Measurements from ENCODE around the gene COL8A2. TPM values are rescaled to one million over a fixed set of nuclear protein-coding genes. Genes with fewer than 3 reads are reported as not detected.
A peak's percentile ranks its signal among the peaks of the same experiment; 100 is the strongest.

The COL8A2 gene
- total and polyA plus RNA-seq, 2 of the 4 experiments (the other 2 are of a cell fraction) = 0.54 to 1.1 TPM

DNA sequence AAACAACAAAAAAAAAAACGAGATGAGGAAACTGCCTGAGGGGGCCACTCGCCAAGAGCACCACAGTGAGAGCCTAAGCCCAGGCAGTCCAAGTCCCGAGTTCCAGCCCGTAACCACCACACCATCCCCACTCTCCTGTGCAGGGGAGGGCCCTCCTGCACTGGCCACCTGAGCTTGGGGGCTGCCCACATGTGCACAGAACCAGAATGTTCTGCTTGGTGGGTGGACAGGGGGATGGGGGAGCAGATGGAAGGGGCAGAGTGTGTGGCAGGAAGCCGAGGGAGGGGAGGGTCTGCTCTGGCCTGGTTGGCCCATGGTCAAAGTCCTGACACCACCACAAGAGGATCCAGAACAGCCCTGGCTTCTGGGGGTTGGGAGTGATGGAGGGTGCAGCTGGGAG is 18.8 kb downstream of the COL8A2 start:
- H2BK120ac ChIP-seq (ENCODE audit: low read depth, low read length) = no peak overlapping the region
- intact Hi-C loops (cut with micrococcal nuclease) (loop anchor here (10.0 kb wide), 1 partner anchor 109 kb away; no protein-coding TSS in a partner anchor), in situ Hi-C loops (cut with MboI; ENCODE audit: low sequenced_read_pairs) (loop anchor here (5.0 to 25.0 kb wide), 2 partner anchors 181 to 306 kb away; no protein-coding TSS in a partner anchor), dilution Hi-C loops (cut with HindIII; ENCODE audit: low sequenced_read_pairs, unreplicated experiment) (no loop called here)
- no peak overlapping the region for H3K56ac ChIP-seq (ENCODE audit: extremely low read depth, insufficient read depth, low read length)
- H3K27ac ChIP-seq (ENCODE audit: insufficient read depth, low read length) = no peak overlapping the region
- BruUV-seq (replicated peaks) = no TSS peak
- H4K20me1 ChIP-seq (ENCODE audit: insufficient read depth, low read length) = no peaks in the 10 kb centered on the region
- no peak overlapping the region for H4K8ac ChIP-seq (ENCODE audit: low read depth in 2 of 2, low read length in 2 of 2)
- no peak overlapping the region for H4K91ac ChIP-seq (ENCODE audit: insufficient read depth, low read depth, low read length)
- ChIA-PET POLR2A (ENCODE audit: unreplicated experiment) (no interaction called here), CTCF (interaction anchor here (0.7 to 1.8 kb wide), 2 partner anchors 28 to 54 kb away, joined by 4 to 6 read pairs; no protein-coding TSS in a partner anchor)
- H3K9ac ChIP-seq (ENCODE audit: low read depth, low read length) = no peak overlapping the region
- WGBS, 2 experiments (ENCODE audit: extremely low coverage in 2 of 2, insufficient read length in 1 of 2) = 33% methylated on average over 1 of the region's 5 CpGs; no CpG with 5 or more reads in 1 of the 2 experiments
- no peak overlapping the region for H3K23ac ChIP-seq (ENCODE audit: low read depth, low read length)
- no peak overlapping the region for H2BK20ac ChIP-seq (ENCODE audit: low read depth, low read length)
- H3K18ac ChIP-seq (ENCODE audit: low read depth, low read length) = no peak overlapping the region
- H3K4me2 ChIP-seq (ENCODE audit: low read depth, low read length) = no peak overlapping the region
- no peaks in the 10 kb centered on the region for H3K27me3 ChIP-seq (ENCODE audit: control insufficient read depth, insufficient read depth, low read length)
- no peak overlapping the region for H2AK5ac ChIP-seq (ENCODE audit: low read depth, low read length)
- no peak for TF ChIP-seq RFX5 (IDR thresholded peaks at IDR 0.05; ENCODE audit: low read depth, low read length)
- TF ChIP-seq CEBPB (IDR thresholded peaks at IDR 0.05; ENCODE audit: low read depth, low read length) = no peak
- TF ChIP-seq FOS (IDR thresholded peaks at IDR 0.05; ENCODE audit: low read depth, low read length) = no peak
- no peak for TF ChIP-seq MAFK (IDR thresholded peaks at IDR 0.05; ENCODE audit: low read depth, low read length)
- TF ChIP-seq RCOR1 (IDR thresholded peaks at IDR 0.05; ENCODE audit: insufficient replicate concordance, low read length) = no peak
- no peak for TF ChIP-seq POLR2A (IDR thresholded peaks at IDR 0.05; ENCODE audit: low read depth, low read length)
- TF ChIP-seq MXI1 (IDR thresholded peaks at IDR 0.05; ENCODE audit: borderline replicate concordance, low read depth, low read length) = no peak
- TF ChIP-seq BHLHE40 (IDR thresholded peaks at IDR 0.05; ENCODE audit: low read depth, low read length) = no peak
- DNase-seq = no peak
- H2BK15ac ChIP-seq (ENCODE audit: low read depth, low read length) = no peak overlapping the region
- H3K9me1 ChIP-seq (ENCODE audit: insufficient read depth, low read length) = peaks cover 3% of the 10 kb centered on the region; the same call in 1 of the 2 replicates
- no peak overlapping the region for H3K4ac ChIP-seq (ENCODE audit: low read depth, low read length)
- H3K4me3 ChIP-seq (ENCODE audit: insufficient read depth, low read depth, low read length) = no peak overlapping the region
- no peak overlapping the region for H3K14ac ChIP-seq (replicated peaks; ENCODE audit: low read depth, low read length)
- no peaks in the 10 kb centered on the region for H3K9me3 ChIP-seq (ENCODE audit: control insufficient read depth, insufficient read depth, low read length)
- peak overlapping the region; percentile 21 for H2AFZ ChIP-seq (replicated peaks; ENCODE audit: low read length, poor library complexity)
- no peak overlapping the region for H4K5ac ChIP-seq (ENCODE audit: low read depth, low read length)
- ATAC-seq (ENCODE audit: low read depth) = no peak
- no peaks in the 10 kb centered on the region for H3K79me1 ChIP-seq (ENCODE audit: low read depth in 1 of 2, low read length in 2 of 2)
- H3K4me1 ChIP-seq (ENCODE audit: control insufficient read depth, insufficient read depth, low read length) = peaks cover 2% of the 10 kb centered on the region
- H2AK9ac ChIP-seq (replicated peaks; ENCODE audit: low read depth, low read length, poor library complexity) = peak overlapping the region; percentile 1
- no peaks in the 10 kb centered on the region for H3K36me3 ChIP-seq (ENCODE audit: control insufficient read depth, insufficient read depth, low read length)
- H2BK5ac ChIP-seq (ENCODE audit: low read depth, low read length, poor library complexity, severe bottlenecking) = no peak overlapping the region
